OCI-LY1 (cell line): Measurements from ENCODE around the gene SPIN1.
A peak's percentile ranks its signal among the peaks of the same experiment; 100 is the strongest.

ENCODE experiments used
- H2AFZ ChIP-seq: fragments of 200-600 bp; sonication (generic), shearing (Covaris generic); 2 replicates; pipeline ENCODE4 v1.6.0; 2014; ENCODE audit warnings: antibody characterized with exemption, mild to moderate bottlenecking, low read length
- H3F3A ChIP-seq: fragments of 200-600 bp; sonication (generic), shearing (Covaris generic); 2 replicates; pipeline ENCODE4 v1.6.0; 2014; ENCODE audit warnings: mild to moderate bottlenecking, antibody characterized with exemption, low read length, moderate library complexity; ENCODE audit not compliant: insufficient read depth
- H3K27ac ChIP-seq: fragments of 200-600 bp; sonication (generic); 2 replicates; pipeline ENCODE4 v1.5.1; 2014; ENCODE audit warnings: low read length, mixed run types, mild to moderate bottlenecking, low read depth; ENCODE audit not compliant: poor library complexity, severe bottlenecking
- H3K27me3 ChIP-seq: fragments of 200-600 bp; sonication (generic); 2 replicates; pipeline ENCODE4 v1.6.0; 2014; ENCODE audit warnings: antibody characterized with exemption, mild to moderate bottlenecking, low read length, moderate library complexity; ENCODE audit not compliant: insufficient read depth
- H3K36me3 ChIP-seq: fragments of 200-600 bp; sonication (generic); 2 replicates; pipeline ENCODE4 v1.6.1; 2014; ENCODE audit warnings: mild to moderate bottlenecking, antibody characterized with exemption, low read length, moderate library complexity, mixed read lengths; ENCODE audit not compliant: insufficient read depth
- H3K4me1 ChIP-seq: fragments of 200-600 bp; sonication (generic); 2 replicates; pipeline ENCODE4 v1.5.1; 2014; ENCODE audit warnings: mild to moderate bottlenecking, low read length, moderate library complexity; ENCODE audit not compliant: insufficient read depth, severe bottlenecking
- H3K4me2 ChIP-seq: fragments of 200-600 bp; sonication (generic), shearing (Covaris generic); 2 replicates; pipeline ENCODE4 v1.6.1; 2014; ENCODE audit warnings: low read length
- H3K4me3 ChIP-seq: fragments of 200-600 bp; sonication (generic); 2 replicates; pipeline ENCODE4 v1.5.1; 2014; ENCODE audit warnings: low read length, low read depth, mild to moderate bottlenecking, mixed read lengths; ENCODE audit not compliant: poor library complexity, severe bottlenecking
- H3K79me2 ChIP-seq: fragments of 200-600 bp; shearing (Covaris generic); 2 replicates; pipeline ENCODE4 v1.6.1; 2016; ENCODE audit warnings: mixed run types, low read length, mixed read lengths; ENCODE audit not compliant: insufficient read depth
- H3K9ac ChIP-seq: fragments of 200-600 bp; sonication (generic), shearing (Covaris generic); 2 replicates; pipeline ENCODE4 v1.6.1; 2014; ENCODE audit warnings: mild to moderate bottlenecking, low read length, mixed read lengths
- H3K9me2 ChIP-seq: fragments of 200-600 bp; sonication (generic), shearing (Covaris generic); 2 replicates; pipeline ENCODE4 v1.6.1; 2014; ENCODE audit warnings: low read depth, mild to moderate bottlenecking, low read length, mixed read lengths
- H3K9me3 ChIP-seq: fragments of 200-600 bp; shearing (Covaris generic); 2 replicates; pipeline ENCODE4 v1.6.1; 2014; ENCODE audit warnings: low read length, mixed read lengths
- H4K20me1 ChIP-seq: fragments of 200-600 bp; sonication (generic), shearing (Covaris generic); 2 replicates; pipeline ENCODE4 v1.6.0; 2016; ENCODE audit warnings: mild to moderate bottlenecking, low read length; ENCODE audit not compliant: insufficient read depth
- EZH2 ChIP-seq: fragments of 200-600 bp; sonication (generic), shearing (Covaris generic); IDR thresholded peaks from 2 replicates; pipeline ENCODE4 v1.8.0; 2017; ENCODE audit warnings: borderline replicate concordance, mixed run types, mild to moderate bottlenecking, antibody characterized with exemption, low read length, moderate library complexity, mixed read lengths
- TF ChIP-seq, protein P1 (sequence below): fragments of 200-600 bp; sonication (generic), shearing (Covaris generic); IDR thresholded peaks from 2 replicates; pipeline ENCODE4 v1.5.1; 2017; ENCODE audit warnings: mild to moderate bottlenecking, antibody characterized with exemption, low read length, moderate library complexity, mixed read lengths

Gene SPIN1

GRCh38 chr9:88390371-88390990 lies 2.2 kb downstream of the SPIN1 start:
- Histone ChIP-seq H3K9me3 (no peaks in the 10 kb centered on the region), H3K27me3 (no peaks in the 10 kb centered on the region), H3F3A (no peaks in the 10 kb centered on the region), H4K20me1 (no peaks in the 10 kb centered on the region), H3K27ac (no peak overlapping the region), H3K79me2 (peaks cover 37% of the 10 kb centered on the region), H3K4me1 (peaks cover 17% of the 10 kb centered on the region), H3K4me2 (peak overlapping the region; percentile 99), H3K36me3 (no peaks in the 10 kb centered on the region; the same call in 1 of the 2 replicates), H2AFZ (no peak overlapping the region), H3K4me3 (no peak overlapping the region), H3K9ac (no peak overlapping the region), H3K9me2 (no peaks in the 10 kb centered on the region)
- TF ChIP-seq, protein P1, sequence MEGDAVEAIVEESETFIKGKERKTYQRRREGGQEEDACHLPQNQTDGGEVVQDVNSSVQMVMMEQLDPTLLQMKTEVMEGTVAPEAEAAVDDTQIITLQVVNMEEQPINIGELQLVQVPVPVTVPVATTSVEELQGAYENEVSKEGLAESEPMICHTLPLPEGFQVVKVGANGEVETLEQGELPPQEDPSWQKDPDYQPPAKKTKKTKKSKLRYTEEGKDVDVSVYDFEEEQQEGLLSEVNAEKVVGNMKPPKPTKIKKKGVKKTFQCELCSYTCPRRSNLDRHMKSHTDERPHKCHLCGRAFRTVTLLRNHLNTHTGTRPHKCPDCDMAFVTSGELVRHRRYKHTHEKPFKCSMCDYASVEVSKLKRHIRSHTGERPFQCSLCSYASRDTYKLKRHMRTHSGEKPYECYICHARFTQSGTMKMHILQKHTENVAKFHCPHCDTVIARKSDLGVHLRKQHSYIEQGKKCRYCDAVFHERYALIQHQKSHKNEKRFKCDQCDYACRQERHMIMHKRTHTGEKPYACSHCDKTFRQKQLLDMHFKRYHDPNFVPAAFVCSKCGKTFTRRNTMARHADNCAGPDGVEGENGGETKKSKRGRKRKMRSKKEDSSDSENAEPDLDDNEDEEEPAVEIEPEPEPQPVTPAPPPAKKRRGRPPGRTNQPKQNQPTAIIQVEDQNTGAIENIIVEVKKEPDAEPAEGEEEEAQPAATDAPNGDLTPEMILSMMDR, result no peak
- TF ChIP-seq EZH2, result no peak

DNA sequence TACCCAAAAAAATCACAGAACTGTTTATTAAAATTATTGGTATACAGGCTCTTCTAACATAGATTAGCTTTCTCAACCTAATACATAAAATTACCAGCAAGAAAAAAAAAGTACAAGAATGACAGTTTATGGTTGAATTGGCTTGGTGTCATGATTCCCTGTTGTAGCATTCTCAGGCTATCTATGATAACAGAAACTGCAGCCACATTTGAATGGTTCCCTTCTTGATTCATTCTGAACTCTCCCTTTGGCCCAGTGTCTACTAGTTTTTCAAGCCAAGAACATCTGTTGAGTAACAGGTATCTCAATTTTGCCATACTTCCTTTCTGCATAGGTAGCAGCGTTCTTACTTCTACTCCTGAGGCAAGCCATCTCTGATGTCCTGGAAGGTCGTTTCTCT lies 3.0 kb downstream of the SPIN1 start:
- Histone ChIP-seq H3K27me3 (no peaks in the 10 kb centered on the region), H3K4me2 (no peak overlapping the region), H3K4me1 (peaks cover 17% of the 10 kb centered on the region), H3K9ac (no peak overlapping the region), H3K9me2 (no peaks in the 10 kb centered on the region), H4K20me1 (no peaks in the 10 kb centered on the region), H3F3A (no peaks in the 10 kb centered on the region), H2AFZ (no peak overlapping the region), H3K27ac (no peak overlapping the region), H3K4me3 (no peak overlapping the region), H3K36me3 (no peaks in the 10 kb centered on the region; the same call in 1 of the 2 replicates), H3K79me2 (peaks cover 39% of the 10 kb centered on the region), H3K9me3 (no peaks in the 10 kb centered on the region)
- no peak for TF ChIP-seq EZH2
- TF ChIP-seq, protein P1, result no peak

DNA sequence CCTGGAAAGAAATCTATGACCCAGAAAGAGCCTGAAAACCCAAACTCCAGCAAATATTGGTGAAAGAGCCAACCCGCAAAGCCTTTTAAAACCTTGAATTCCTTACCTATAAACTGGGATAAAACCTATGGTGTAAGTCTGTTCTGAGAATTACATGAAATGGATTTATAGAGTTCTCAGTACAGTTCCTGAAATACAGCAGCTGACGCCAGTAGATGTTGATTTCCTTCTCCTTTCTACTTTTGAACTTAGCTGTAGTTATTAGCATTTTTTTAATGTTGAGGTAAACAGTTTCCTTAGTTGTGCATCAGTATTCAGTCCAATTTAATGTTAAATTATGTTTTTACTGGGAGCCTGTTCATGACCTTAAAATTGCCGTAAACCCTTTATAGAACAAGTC lies 3.7 kb downstream of the SPIN1 start:
- no peak overlapping the region for H3K4me2 ChIP-seq
- no peak for TF ChIP-seq EZH2
- TF ChIP-seq, protein P1, result no peak
- peaks cover 22% of the 10 kb centered on the region for H3K4me1 ChIP-seq
- H3F3A ChIP-seq, result no peaks in the 10 kb centered on the region
- no peaks in the 10 kb centered on the region for H4K20me1 ChIP-seq
- no peaks in the 10 kb centered on the region for H3K27me3 ChIP-seq
- no peak overlapping the region for H3K9ac ChIP-seq
- H3K9me3 ChIP-seq, result no peaks in the 10 kb centered on the region
- H2AFZ ChIP-seq, result no peak overlapping the region
- H3K79me2 ChIP-seq, result peaks cover 46% of the 10 kb centered on the region
- no peaks in the 10 kb centered on the region for H3K9me2 ChIP-seq
- no peak overlapping the region for H3K4me3 ChIP-seq
- H3K27ac ChIP-seq, result no peak overlapping the region
- H3K36me3 ChIP-seq, result no peaks in the 10 kb centered on the region; the same call in 1 of the 2 replicates
